Activated CD4-positive, alpha-beta T cell treated with anti-CD3 and anti-CD28 coated beads, Interleukin-2, amount 50 U/mL, for 1 hour (primary cell): ENCODE measurements around the gene GSTM5.
"Not testable (repeated sequence)": the region's sequence is repeated elsewhere in the genome, so short reads cannot be mapped to it uniquely, and the experiment has no call there.

Experiments
- DNase-seq: peaks from one replicate; pipeline ENCODE4 v3.0.0-alpha.2; 2020

The GSTM5 gene

GRCh38 chr1:109697861-109698260, 14.2 kb upstream of the GSTM5 start:
- not testable (repeated sequence) for DNase-seq

- DNase-seq = not testable (repeated sequence)
Observed at GRCh38 chr1:109702940-109703339, 9.1 kb upstream of the GSTM5 start.

- DNase-seq = no peak
Observed at GRCh38 chr1:109704173-109704572, 7.9 kb upstream of the GSTM5 start.

GRCh38 chr1:109705411-109705810, 6.6 kb upstream of the GSTM5 start:
- no peak for DNase-seq

- DNase-seq = not testable (repeated sequence)
Observed at GRCh38 chr1:109708949-109709348, 3.1 kb upstream of the GSTM5 start.

GRCh38 chr1:109709822-109710221, 2.2 kb upstream of the GSTM5 start:
- not testable (repeated sequence) for DNase-seq

GRCh38 chr1:109712321-109712864, 342 bp downstream of the GSTM5 start:
- no peak for DNase-seq

- DNase-seq = no peak
Observed at GRCh38 chr1:109713636-109714035, 1.6 kb downstream of the GSTM5 start.

GRCh38 chr1:109714661-109715372, 2.8 kb downstream of the GSTM5 start:
- no peak for DNase-seq

- DNase-seq = no peak
Observed at GRCh38 chr1:109716121-109716520, 4.1 kb downstream of the GSTM5 start.

- no peak for DNase-seq
Observed at GRCh38 chr1:109716570-109717090, 4.6 kb downstream of the GSTM5 start.

GRCh38 chr1:109717729-109718128, 5.7 kb downstream of the GSTM5 start:
- DNase-seq = no peak

GRCh38 chr1:109718495-109718894, 6.4 kb downstream of the GSTM5 start:
- DNase-seq = no peak

GRCh38 chr1:109719337-109719837, 7.3 kb downstream of the GSTM5 start:
- DNase-seq = no peak

GRCh38 chr1:109721042-109721441, 9.0 kb downstream of the GSTM5 start:
- DNase-seq = no peak

GRCh38 chr1:109721971-109722370, 9.9 kb downstream of the GSTM5 start:
- DNase-seq = no peak

- no peak for DNase-seq
Observed at GRCh38 chr1:109722908-109723691, 11.0 kb downstream of the GSTM5 start.

- no peak for DNase-seq
Observed at GRCh38 chr1:109724933-109725332, 12.9 kb downstream of the GSTM5 start.

GRCh38 chr1:109725510-109725909, 13.5 kb downstream of the GSTM5 start:
- no peak for DNase-seq

- DNase-seq = no peak
Observed at GRCh38 chr1:109726007-109726406, 14.0 kb downstream of the GSTM5 start.

- DNase-seq = no peak
Observed at GRCh38 chr1:109726728-109727373, 14.8 kb downstream of the GSTM5 start.

GRCh38 chr1:109728870-109729269, 16.8 kb downstream of the GSTM5 start:
- DNase-seq = no peak

- no peak for DNase-seq
Observed at GRCh38 chr1:109730666-109731065, 18.6 kb downstream of the GSTM5 start.
